SU-DHL-6 (cell line): ENCODE data around the gene CARD6.

Experiments
- CTCF ChIP-seq: fragments of 200-600 bp; sonication (generic); IDR thresholded peaks from one replicate; pipeline ENCODE4 v1.5.1; 2017; ENCODE audit warnings: antibody characterized with exemption, mild to moderate bottlenecking, low read length, moderate library complexity; ENCODE audit not compliant: insufficient read depth, poor library complexity, severe bottlenecking
- EZH2phosphoT487 ChIP-seq: fragments of 200-600 bp; sonication (generic), shearing (Covaris generic); conservative IDR thresholded peaks from 2 replicates; pipeline ENCODE4 v1.6.1; 2018; ENCODE audit warnings: mild to moderate bottlenecking, antibody characterized with exemption, low read length, moderate library complexity, mixed read lengths

DNA sequence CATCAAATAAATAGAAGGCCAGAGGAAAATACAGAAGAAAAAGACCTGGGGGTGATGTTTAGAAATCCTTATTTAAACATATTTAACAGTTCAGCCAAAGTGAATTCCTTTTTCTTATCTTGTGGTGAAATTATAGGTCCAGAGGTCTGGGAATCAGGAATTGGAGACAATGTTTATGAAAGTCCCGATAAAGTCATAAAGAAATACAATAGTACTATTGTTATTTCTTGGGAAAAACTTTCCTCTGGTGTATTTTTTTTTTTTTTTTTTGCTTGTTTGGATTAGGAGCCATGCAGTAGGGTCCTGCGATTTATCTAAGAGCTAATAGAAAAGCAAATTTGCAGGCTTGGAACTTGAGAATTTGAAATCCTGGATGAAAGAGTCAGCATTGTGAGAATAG is 68.6 kb downstream of the CARD6 start:
- TF ChIP-seq CTCF (no peak), EZH2phosphoT487 (no peak)
